ENCODE data around the gene AK8. TPM values are rescaled to one million over a fixed set of nuclear protein-coding genes. Genes with fewer than 3 reads are reported as not detected.

AK8 gene
- total and polyA plus RNA-seq, 2 experiments from 2014 or later = 0.40 to 4.5 TPM

GRCh38 chr9:132752877-132753592, 125.0 kb downstream of the AK8 start:
- Histone ChIP-seq H3K27me3 (no peaks in the 10 kb centered on the region), H2AFZ (no peak overlapping the region), H3K9me3 (ENCODE audit: low read depth) (no peaks in the 10 kb centered on the region), H3K4me2 (no peak overlapping the region), H3K79me2 (no peaks in the 10 kb centered on the region), H3K36me3 (replicated peaks; ENCODE audit: insufficient read depth, low read depth) (no peaks in the 10 kb centered on the region), H3K4me3 (no peak overlapping the region), H4K20me1 (ENCODE audit: insufficient read depth, poor library complexity, severe bottlenecking) (no peaks in the 10 kb centered on the region), H3K4me1 (ENCODE audit: insufficient read depth) (peaks cover 5% of the 10 kb centered on the region), H3K27ac (no peak overlapping the region), H3K9me2 (replicated peaks; ENCODE audit: insufficient read depth) (no peaks in the 10 kb centered on the region)
- 46% methylated on average over 10 of the region's 10 CpGs for WGBS (ENCODE audit: low lambda C conversion rate, missing lambda C conversion rate)
- no peak for DNase-seq (ENCODE audit: low spot score)
- TF ChIP-seq CTCF (IDR thresholded peaks at IDR 0.05; ENCODE audit: poor library complexity) (no peak), EZH2phosphoT487 (IDR thresholded peaks at IDR 0.05; ENCODE audit: low read depth, severe bottlenecking, unreplicated experiment) (no peak), EZH2 (IDR thresholded peaks at IDR 0.05; ENCODE audit: borderline replicate concordance) (no peak)

GRCh38 chr9:132750668-132751067, 127.4 kb downstream of the AK8 start:
- DNase-seq (ENCODE audit: low spot score) = no peak
- no peak for TF ChIP-seq EZH2phosphoT487 (IDR thresholded peaks at IDR 0.05; ENCODE audit: low read depth, severe bottlenecking, unreplicated experiment)
- no peak for TF ChIP-seq EZH2 (IDR thresholded peaks at IDR 0.05; ENCODE audit: borderline replicate concordance)
- TF ChIP-seq CTCF (IDR thresholded peaks at IDR 0.05; ENCODE audit: poor library complexity) = no peak
- peaks cover 5% of the 10 kb centered on the region for H3K4me1 ChIP-seq (ENCODE audit: insufficient read depth)
- no peak overlapping the region for H3K27ac ChIP-seq
- H3K9me3 ChIP-seq (ENCODE audit: low read depth) = no peaks in the 10 kb centered on the region
- H3K4me2 ChIP-seq = no peak overlapping the region
- 86% methylated on average over 9 of the region's 9 CpGs for WGBS (ENCODE audit: low lambda C conversion rate, missing lambda C conversion rate)
- no peaks in the 10 kb centered on the region for H4K20me1 ChIP-seq (ENCODE audit: insufficient read depth, poor library complexity, severe bottlenecking)
- H3K36me3 ChIP-seq (replicated peaks; ENCODE audit: insufficient read depth, low read depth) = no peaks in the 10 kb centered on the region
- H3K79me2 ChIP-seq = no peaks in the 10 kb centered on the region
- H3K4me3 ChIP-seq = no peak overlapping the region
- peaks cover 11% of the 10 kb centered on the region for H3K27me3 ChIP-seq
- no peak overlapping the region for H2AFZ ChIP-seq
- H3K9me2 ChIP-seq (replicated peaks; ENCODE audit: insufficient read depth) = no peaks in the 10 kb centered on the region

- Histone ChIP-seq H3K9me2 (replicated peaks; ENCODE audit: insufficient read depth) (no peaks in the 10 kb centered on the region), H3K4me1 (ENCODE audit: insufficient read depth) (peaks cover 17% of the 10 kb centered on the region), H3K4me3 (no peak overlapping the region), H3K4me2 (no peak overlapping the region), H3K9me3 (ENCODE audit: low read depth) (no peaks in the 10 kb centered on the region), H2AFZ (no peak overlapping the region), H3K27ac (no peak overlapping the region), H3K27me3 (peaks cover 24% of the 10 kb centered on the region), H3K79me2 (no peaks in the 10 kb centered on the region), H3K36me3 (replicated peaks; ENCODE audit: insufficient read depth, low read depth) (no peaks in the 10 kb centered on the region), H4K20me1 (ENCODE audit: insufficient read depth, poor library complexity, severe bottlenecking) (no peaks in the 10 kb centered on the region)
- 87% methylated on average over 13 of the region's 13 CpGs for WGBS (ENCODE audit: low lambda C conversion rate, missing lambda C conversion rate)
- no peak for TF ChIP-seq EZH2phosphoT487 (IDR thresholded peaks at IDR 0.05; ENCODE audit: low read depth, severe bottlenecking, unreplicated experiment)
- TF ChIP-seq CTCF (IDR thresholded peaks at IDR 0.05; ENCODE audit: poor library complexity) = no peak
- no peak for TF ChIP-seq EZH2 (IDR thresholded peaks at IDR 0.05; ENCODE audit: borderline replicate concordance)
- no peak for DNase-seq (ENCODE audit: low spot score)
These were observed 128.8 kb downstream of the AK8 start for GRCh38 chr9:132749306-132749705.
